Subcutaneous abdominal adipose tissue (tissue), 5 donors: ENCODE measurements around the gene GRIN2D.
A peak's percentile ranks its signal among the peaks of the same experiment; 100 is the strongest.

Experiments
- H3K27ac ChIP-seq: one replicate; pipeline ENCODE4 v1.7.0; 2013; ENCODE audit warnings: low read depth, mild to moderate bottlenecking, inconsistent platforms, low read length, moderate library complexity
- H3K27me3 ChIP-seq, 5 donors: one replicate each; pipeline ENCODE4 v1.7.0; 2013; ENCODE audit warnings: low read length in 5 of 5, inconsistent platforms in 1 of 5; ENCODE audit not compliant: control insufficient read depth in 5 of 5, insufficient read depth in 4 of 5
- H3K36me3 ChIP-seq, 5 donors: one replicate each; pipeline ENCODE4 v1.7.0; 2013; ENCODE audit warnings: low read length in 5 of 5; ENCODE audit not compliant: control insufficient read depth in 5 of 5, insufficient read depth in 5 of 5
- H3K4me1 ChIP-seq, 5 donors: one replicate each; pipeline ENCODE4 v1.7.0; 2013; ENCODE audit warnings: low read length in 5 of 5, mild to moderate bottlenecking in 3 of 5, moderate library complexity in 1 of 5; ENCODE audit not compliant: control insufficient read depth in 5 of 5, insufficient read depth in 5 of 5
- H3K4me3 ChIP-seq, 5 donors: one replicate each; pipeline ENCODE4 v1.7.0; 2013; ENCODE audit warnings: low read length in 5 of 5, low read depth in 1 of 5
- H3K9ac ChIP-seq, 5 donors: one replicate each; pipeline ENCODE4 v1.7.0; 2013; ENCODE audit warnings: low read length in 5 of 5, mild to moderate bottlenecking in 4 of 5, moderate library complexity in 3 of 5
- H3K9me3 ChIP-seq, 5 donors: one replicate each; pipeline ENCODE4 v1.7.0; 2013; ENCODE audit warnings: low read length in 5 of 5; ENCODE audit not compliant: control insufficient read depth in 5 of 5
- donor health status: healthy.
- donor health status: healthy.
- donor health status: healthy.
- donor health status: healthy.
- donor health status: healthy.

GRIN2D gene

DNA sequence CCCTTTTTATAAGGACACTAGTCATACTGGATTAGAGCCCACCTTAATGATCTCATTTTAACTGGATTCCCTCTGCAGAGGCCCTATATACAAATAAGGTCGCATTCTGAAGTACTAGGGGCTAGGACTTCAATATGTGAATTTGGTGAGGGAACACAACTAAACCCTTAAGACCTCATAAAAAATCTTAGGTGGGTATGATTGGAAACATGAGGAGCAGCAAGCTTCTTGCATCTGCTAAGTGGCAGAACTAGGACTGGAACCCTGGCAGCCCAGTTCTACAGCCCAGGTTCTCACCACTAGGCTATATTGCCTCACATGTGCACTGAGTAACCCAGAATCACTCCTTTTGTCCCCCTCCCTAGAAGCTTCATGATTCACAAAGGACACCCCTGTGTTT lies 35.2 kb downstream of the GRIN2D start:
- Histone ChIP-seq H3K9me3 (no peaks in the 10 kb centered on the region), H3K9ac (no peak overlapping the region)

DNA sequence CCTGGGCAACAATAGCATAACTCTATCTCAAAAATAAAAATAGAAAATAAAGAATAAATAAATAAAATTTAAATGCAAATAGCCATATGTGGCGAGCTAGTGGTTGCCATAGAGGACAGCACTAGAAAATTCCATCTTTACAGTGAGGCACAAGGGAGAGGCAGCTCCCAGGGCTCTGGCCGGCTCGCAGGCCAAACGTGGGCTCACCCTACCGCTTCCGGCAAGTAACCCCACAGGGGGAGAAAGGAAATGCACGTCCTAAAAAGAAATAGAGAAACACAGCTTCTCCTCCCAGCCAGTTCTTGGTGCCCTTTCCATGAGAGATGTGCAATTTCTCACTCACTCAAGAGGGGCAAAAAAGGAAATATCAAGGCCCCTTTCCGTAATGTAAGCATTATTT lies 39.9 kb downstream of the GRIN2D start:
- no peaks in the 10 kb centered on the region for H3K9me3 ChIP-seq
- H3K27ac ChIP-seq, result no peak overlapping the region
- H3K4me1 ChIP-seq, result no peaks in the 10 kb centered on the region
- H3K4me3 ChIP-seq, result no peak overlapping the region
- H3K27me3 ChIP-seq, result peaks cover 0 to 4% (median 0%) of the 10 kb centered on the region in 5 donors
- H3K36me3 ChIP-seq, result no peaks in the 10 kb centered on the region
- no peak overlapping the region for H3K9ac ChIP-seq

More for the DNA sequence above, 35.2 kb downstream of the GRIN2D start:
- no peak overlapping the region for H3K27ac ChIP-seq
- H3K4me1 ChIP-seq, result peaks cover 0 to 6% (median 2%) of the 10 kb centered on the region in 5 donors
- peaks cover 0 to 2% (median 0%) of the 10 kb centered on the region in 5 donors for H3K27me3 ChIP-seq
- H3K4me3 ChIP-seq, result no peak overlapping the region
- H3K36me3 ChIP-seq, result no peaks in the 10 kb centered on the region

DNA sequence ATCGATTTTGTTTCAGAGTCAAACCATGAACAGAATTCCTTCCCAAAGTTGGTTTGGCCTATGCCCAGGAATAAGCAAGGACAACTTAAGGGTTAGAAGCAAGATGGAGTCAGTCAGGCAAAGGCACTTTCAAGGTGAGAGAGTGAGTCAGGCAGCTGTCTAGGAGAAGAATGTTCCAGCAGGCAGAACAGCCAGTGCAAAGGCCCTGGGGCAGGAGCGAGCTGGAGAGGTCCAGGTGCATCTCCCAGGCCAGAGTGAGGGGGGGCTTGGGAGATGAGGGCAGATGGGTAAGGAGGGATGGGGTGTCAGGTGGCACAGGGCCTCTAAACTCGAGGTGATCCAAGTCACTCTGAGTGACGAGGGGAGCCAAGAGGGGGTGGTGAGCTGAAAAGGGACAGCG lies 43.1 kb downstream of the GRIN2D start:
- H3K27ac ChIP-seq, result no peak overlapping the region
- H3K27me3 ChIP-seq, result peaks cover 0 to 6% (median 0%) of the 10 kb centered on the region in 5 donors
- no peak overlapping the region for H3K9ac ChIP-seq
- no peak overlapping the region for H3K4me3 ChIP-seq
- H3K4me1 ChIP-seq, result no peaks in the 10 kb centered on the region
- no peaks in the 10 kb centered on the region for H3K36me3 ChIP-seq
- H3K9me3 ChIP-seq, result no peaks in the 10 kb centered on the region

DNA sequence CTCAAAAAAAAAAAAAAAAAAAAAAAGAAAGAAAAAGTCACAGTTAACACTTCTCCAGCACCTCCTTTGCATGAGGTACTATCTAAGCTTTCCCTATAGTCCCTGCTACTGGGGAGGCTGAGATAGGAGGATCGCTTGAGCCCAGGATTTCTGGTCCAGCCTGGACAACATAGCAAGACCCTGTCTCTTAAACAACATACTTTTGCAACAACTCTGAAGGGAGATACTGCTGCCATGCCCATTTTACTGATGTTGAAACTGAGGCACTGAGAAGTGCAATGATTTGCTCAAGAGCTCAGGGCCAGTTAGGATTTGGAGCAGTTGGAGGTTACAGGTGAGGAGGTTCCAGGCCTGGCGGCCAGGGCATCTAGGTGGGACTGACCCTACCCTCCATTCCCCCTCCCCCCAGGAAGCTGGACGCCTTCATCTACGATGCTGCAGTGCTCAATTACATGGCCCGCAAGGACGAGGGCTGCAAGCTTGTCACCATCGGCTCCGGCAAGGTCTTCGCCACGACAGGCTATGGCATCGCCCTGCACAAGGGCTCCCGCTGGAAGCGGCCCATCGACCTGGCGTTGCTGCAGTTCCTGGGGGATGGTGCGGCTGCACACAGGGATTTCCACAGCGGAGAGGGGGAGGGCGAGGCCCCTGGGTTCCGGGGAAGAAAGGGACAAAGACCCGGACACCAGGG lies 48.0 kb downstream of the GRIN2D start:
- Histone ChIP-seq H3K9me3 (no peaks in the 10 kb centered on the region), H3K4me1 (peaks cover 1 to 28% (median 25%) of the 10 kb centered on the region in 5 donors), H3K27me3 (peaks cover 0 to 15% (median 2%) of the 10 kb centered on the region in 5 donors), H3K27ac (no peak overlapping the region), H3K9ac (no peak overlapping the region), H3K36me3 (no peaks in the 10 kb centered on the region), H3K4me3 (no peak overlapping the region)

DNA sequence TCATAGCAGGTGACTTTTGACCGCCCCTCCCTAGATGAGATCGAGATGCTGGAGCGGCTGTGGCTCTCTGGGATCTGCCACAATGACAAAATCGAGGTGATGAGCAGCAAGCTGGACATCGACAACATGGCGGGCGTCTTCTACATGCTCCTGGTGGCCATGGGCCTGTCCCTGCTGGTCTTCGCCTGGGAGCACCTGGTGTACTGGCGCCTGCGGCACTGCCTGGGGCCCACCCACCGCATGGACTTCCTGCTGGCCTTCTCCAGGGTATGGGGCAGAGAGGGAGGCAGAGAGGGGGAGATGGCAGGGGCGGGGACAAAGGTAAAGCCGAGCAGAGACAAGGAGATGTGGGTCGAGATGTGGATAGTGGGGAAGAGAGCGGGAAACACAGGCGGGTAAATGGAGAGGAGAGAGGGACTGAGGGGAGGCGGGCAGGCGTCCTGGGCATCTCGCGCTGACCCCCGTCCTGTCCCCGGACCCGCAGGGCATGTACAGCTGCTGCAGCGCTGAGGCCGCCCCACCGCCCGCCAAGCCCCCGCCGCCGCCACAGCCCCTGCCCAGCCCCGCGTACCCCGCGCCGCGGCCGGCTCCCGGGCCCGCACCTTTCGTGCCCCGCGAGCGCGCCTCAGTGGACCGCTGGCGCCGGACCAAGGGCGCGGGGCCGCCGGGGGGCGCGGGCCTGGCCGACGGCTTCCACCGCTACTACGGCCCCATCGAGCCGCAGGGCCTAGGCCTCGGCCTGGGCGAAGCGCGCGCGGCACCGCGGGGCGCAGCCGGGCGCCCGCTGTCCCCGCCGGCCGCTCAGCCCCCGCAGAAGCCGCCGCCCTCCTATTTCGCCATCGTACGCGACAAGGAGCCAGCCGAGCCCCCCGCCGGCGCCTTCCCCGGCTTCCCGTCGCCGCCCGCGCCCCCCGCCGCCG lies 48.9 kb downstream of the GRIN2D start:
- Histone ChIP-seq H3K27ac (no peak overlapping the region), H3K9ac (no peak overlapping the region), H3K27me3 (peaks cover 0 to 14% (median 2%) of the 10 kb centered on the region in 5 donors), H3K4me3 (no peak overlapping the region), H3K36me3 (peaks cover 0 to 2% (median under 1%) of the 10 kb centered on the region in 5 donors), H3K9me3 (no peaks in the 10 kb centered on the region), H3K4me1 (peaks cover 3 to 31% (median 27%) of the 10 kb centered on the region in 5 donors)

DNA sequence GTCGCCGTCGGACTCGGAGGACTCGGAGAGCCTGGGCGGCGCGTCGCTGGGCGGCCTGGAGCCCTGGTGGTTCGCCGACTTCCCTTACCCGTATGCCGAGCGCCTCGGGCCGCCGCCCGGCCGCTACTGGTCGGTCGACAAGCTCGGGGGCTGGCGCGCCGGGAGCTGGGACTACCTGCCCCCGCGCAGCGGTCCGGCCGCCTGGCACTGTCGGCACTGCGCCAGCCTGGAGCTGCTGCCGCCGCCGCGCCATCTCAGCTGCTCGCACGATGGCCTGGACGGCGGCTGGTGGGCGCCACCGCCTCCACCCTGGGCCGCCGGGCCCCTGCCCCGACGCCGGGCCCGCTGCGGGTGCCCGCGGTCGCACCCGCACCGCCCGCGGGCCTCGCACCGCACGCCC lies 49.8 kb downstream of the GRIN2D start:
- Histone ChIP-seq H3K9me3 (no peaks in the 10 kb centered on the region), H3K36me3 (peaks cover 1 to 11% (median 9%) of the 10 kb centered on the region in 5 donors), H3K9ac (no peak overlapping the region), H3K27me3 (peaks cover 0 to 11% (median 2%) of the 10 kb centered on the region in 5 donors), H3K27ac (no peak overlapping the region), H3K4me3 (peak overlapping the region in 1 of 5 donors; percentile 40), H3K4me1 (peaks cover 3 to 31% (median 27%) of the 10 kb centered on the region in 5 donors)
